Stomach (tissue), 4 donors: Measurements from ENCODE around the gene SLC7A10.

Experiments used
- CTCF ChIP-seq, 7 experiments: fragments of 450-650 bp in 4 of 7; fragments of 200-600 bp in 3 of 7; sonication (generic) in 3 of 7; IDR thresholded peaks; one replicate each; pipeline ENCODE4 v1.5.1; 2016 to 2019; ENCODE audit warnings: antibody characterized with exemption in 7 of 7, control low read depth in 2 of 7, mild to moderate bottlenecking in 1 of 7
- EP300 ChIP-seq: sonication (generic); formaldehyde crosslinking; IDR thresholded peaks from one replicate; pipeline ENCODE4 v1.6.1; 2017; ENCODE audit warnings: antibody characterized with exemption
- POLR2A ChIP-seq, 4 donors: fragments of 450-650 bp; IDR thresholded peaks; one replicate each; pipeline ENCODE4 v1.6.1; 2016; ENCODE audit warnings: antibody characterized with exemption in 4 of 4, control low read depth in 2 of 4, mild to moderate bottlenecking in 1 of 4, moderate library complexity in 1 of 4

GRCh38 chr19:33175156-33175782 lies 50.4 kb downstream of the SLC7A10 start:
- no peak for TF ChIP-seq POLR2A (IDR thresholded peaks at IDR 0.05)
- TF ChIP-seq EP300: no peak
- no peak for TF ChIP-seq CTCF (IDR thresholded peaks at IDR 0.05)
